BLaER1 treated with 17β-estradiol and CSF1 and Interleukin-3, amounts not matched to agents 10 nM and 100 nM (cell line): ENCODE results near the gene RSKR.
A peak's percentile ranks its signal among the peaks of the same experiment; 100 is the strongest.
"Not testable (repeated sequence)": the region's sequence is repeated elsewhere in the genome, so short reads cannot be mapped to it uniquely, and the experiment has no call there.

ENCODE experiments used
- H3K27ac ChIP-seq, 11 experiments: shearing (Covaris generic); formaldehyde crosslinking; 2 replicates each; pipeline ENCODE4 v1.8.1; 2022
- H3K27me3 ChIP-seq, 11 experiments: shearing (Covaris generic); formaldehyde crosslinking; 2 replicates each; pipeline ENCODE4 v1.8.1; 2022
- H3K36me3 ChIP-seq, 11 experiments: shearing (Covaris generic); formaldehyde crosslinking; 2 replicates each; pipeline ENCODE4 v1.8.1; 2022
- H3K4me1 ChIP-seq, 10 experiments: shearing (Covaris generic); formaldehyde crosslinking; 2 replicates each; pipeline ENCODE4 v1.8.1; 2022
- H3K4me2 ChIP-seq, 11 experiments: shearing (Covaris generic); formaldehyde crosslinking; 2 replicates each; pipeline ENCODE4 v1.8.1; 2022
- H3K4me3 ChIP-seq, 10 experiments: shearing (Covaris generic); formaldehyde crosslinking; 2 replicates each; pipeline ENCODE4 v1.8.1; 2022
- H3K9ac ChIP-seq, 11 experiments: shearing (Covaris generic); formaldehyde crosslinking; 2 replicates each; pipeline ENCODE4 v1.8.1; 2022
- H3K9me3 ChIP-seq, 11 experiments: shearing (Covaris generic); formaldehyde crosslinking; replicated peaks in 1 of 11; 2 replicates each; pipeline ENCODE4 v1.8.1; 2022
- H4K20me1 ChIP-seq, 11 experiments: shearing (Covaris generic); formaldehyde crosslinking; 2 replicates each; pipeline ENCODE4 v1.8.1; 2022
- Cebpa-rat ChIP-seq, 11 experiments: shearing (Covaris generic); IDR thresholded peaks; 2 replicates each; pipeline ENCODE4 v1.8.1; 2022

RSKR gene

DNA sequence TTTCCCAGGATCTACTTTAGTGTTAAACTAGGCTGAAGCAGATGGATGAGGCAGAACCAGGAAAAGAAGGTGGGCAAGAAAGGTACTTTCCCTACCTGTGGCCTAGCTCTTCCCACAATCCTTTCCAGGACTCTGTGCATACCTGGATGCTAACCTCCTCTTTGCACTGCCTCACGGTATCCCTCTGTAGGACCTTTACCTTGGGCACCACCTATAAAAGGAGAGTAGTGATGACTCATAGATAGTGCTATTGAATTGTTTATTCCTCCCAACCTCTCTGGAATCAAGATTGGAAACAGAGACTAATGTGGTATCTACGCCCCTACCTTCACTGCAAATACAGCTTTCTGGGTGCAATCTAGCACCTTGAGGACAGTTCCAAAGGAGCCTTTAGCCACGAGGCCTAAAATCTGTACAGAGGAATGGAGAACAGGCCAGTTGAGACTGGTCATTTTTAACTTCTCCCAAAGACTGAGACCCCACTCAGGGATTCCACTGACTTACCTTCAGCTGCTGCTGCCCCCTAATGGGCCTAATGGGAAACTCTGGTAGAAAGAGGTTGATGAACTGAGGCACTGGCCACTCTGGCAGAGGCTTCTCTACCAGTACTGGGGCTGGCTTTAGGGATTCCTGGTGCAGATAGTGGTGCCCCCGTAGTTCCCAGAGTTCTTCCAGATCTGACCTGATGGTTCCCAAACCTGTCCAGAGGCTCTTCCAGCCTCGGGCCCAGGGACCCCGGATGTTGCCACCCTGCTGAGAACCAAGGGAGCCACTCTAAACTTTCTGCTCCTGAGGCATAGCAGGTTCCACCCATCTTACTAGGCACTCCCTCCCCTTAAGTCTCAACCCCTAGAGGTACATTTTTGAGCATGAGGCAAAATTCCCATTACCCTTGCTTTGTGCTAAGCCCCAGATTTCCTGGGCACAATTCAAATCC, 781 bp downstream of the RSKR start:
- peak overlapping the region in 3 of 11 experiments; percentile 4 to 34 (median 28); a peak in 4 of 22 replicates for H3K9ac ChIP-seq
- no peak for TF ChIP-seq Cebpa-rat (IDR thresholded peaks at IDR 0.05)
- peaks cover 93 to 100% (median 98%) of the 10 kb centered on the region in 11 experiments for H3K36me3 ChIP-seq
- peaks cover 15 to 62% (median 38%) of the 10 kb centered on the region in 11 experiments; a peak in 18 of 22 replicates for H4K20me1 ChIP-seq
- peaks cover 0 to 40% (median 27%) of the 10 kb centered on the region in 10 experiments; a peak in 16 of 20 replicates for H3K4me1 ChIP-seq
- no peak overlapping the region for H3K4me3 ChIP-seq
- peak overlapping the region in 7 of 11 experiments; percentile 14 to 41 (median 23); a peak in 11 of 22 replicates for H3K4me2 ChIP-seq
- H3K9me3 ChIP-seq: no peaks in the 10 kb centered on the region
- 0 out of 22 replicates have a peak overlapping the region, but pooled peaks of 1 of the 11 experiments have one; percentile 9 for H3K27ac ChIP-seq
- H3K27me3 ChIP-seq: no peaks in the 10 kb centered on the region

DNA sequence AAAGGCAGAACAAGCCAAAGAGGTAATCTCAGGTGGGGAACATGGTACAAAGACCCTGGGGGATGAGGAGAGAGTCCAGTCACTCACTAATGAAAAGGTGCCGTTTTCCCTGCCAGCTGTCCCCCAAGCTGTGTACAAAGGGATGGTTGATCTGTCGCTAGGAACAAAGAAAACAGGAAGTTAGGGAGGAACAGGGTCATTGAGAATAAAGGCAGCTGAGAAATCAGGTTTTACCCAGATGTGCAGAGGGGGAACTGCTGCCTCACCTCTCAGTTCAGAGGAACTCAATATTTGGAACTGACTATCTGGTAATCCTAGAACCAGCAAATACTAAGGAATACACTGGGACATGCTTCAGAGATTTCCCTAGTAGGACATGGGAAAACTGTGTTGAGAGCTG, 1.5 kb downstream of the RSKR start:
- Histone ChIP-seq H3K27ac (peak overlapping the region in 3 of 11 experiments; percentile 14 to 35 (median 25); a peak in 2 of 22 replicates), H3K9ac (peak overlapping the region in 2 of 11 experiments; percentile 4 to 5; a peak in 3 of 22 replicates), H3K27me3 (no peaks in the 10 kb centered on the region), H3K4me3 (no peak overlapping the region), H3K4me2 (peak overlapping the region in 7 of 11 experiments; percentile 0 to 41 (median 17); a peak in 9 of 22 replicates), H4K20me1 (peaks cover 11 to 55% (median 36%) of the 10 kb centered on the region in 11 experiments; a peak in 18 of 22 replicates), H3K9me3 (no peaks in the 10 kb centered on the region), H3K36me3 (peaks cover 89 to 100% (median 95%) of the 10 kb centered on the region in 11 experiments), H3K4me1 (peaks cover 0 to 40% (median 27%) of the 10 kb centered on the region in 10 experiments; a peak in 16 of 20 replicates)
- no peak for TF ChIP-seq Cebpa-rat (IDR thresholded peaks at IDR 0.05)

- H3K4me2 ChIP-seq: no peak overlapping the region
- H3K9ac ChIP-seq: no peak overlapping the region
- H3K9me3 ChIP-seq: no peaks in the 10 kb centered on the region
- no peak overlapping the region for H3K27ac ChIP-seq
- peaks cover 85 to 100% (median 88%) of the 10 kb centered on the region in 11 experiments for H3K36me3 ChIP-seq
- no peak for TF ChIP-seq Cebpa-rat (IDR thresholded peaks at IDR 0.05)
- no peak overlapping the region for H3K4me3 ChIP-seq
- peaks cover 0 to 30% (median 27%) of the 10 kb centered on the region in 10 experiments; a peak in 16 of 20 replicates for H3K4me1 ChIP-seq
- H4K20me1 ChIP-seq: peaks cover 6 to 37% (median 22%) of the 10 kb centered on the region in 11 experiments; a peak in 17 of 22 replicates
- no peaks in the 10 kb centered on the region for H3K27me3 ChIP-seq
Measured at GRCh38 chr17:28610376-28610775, 3.6 kb downstream of the RSKR start.

DNA sequence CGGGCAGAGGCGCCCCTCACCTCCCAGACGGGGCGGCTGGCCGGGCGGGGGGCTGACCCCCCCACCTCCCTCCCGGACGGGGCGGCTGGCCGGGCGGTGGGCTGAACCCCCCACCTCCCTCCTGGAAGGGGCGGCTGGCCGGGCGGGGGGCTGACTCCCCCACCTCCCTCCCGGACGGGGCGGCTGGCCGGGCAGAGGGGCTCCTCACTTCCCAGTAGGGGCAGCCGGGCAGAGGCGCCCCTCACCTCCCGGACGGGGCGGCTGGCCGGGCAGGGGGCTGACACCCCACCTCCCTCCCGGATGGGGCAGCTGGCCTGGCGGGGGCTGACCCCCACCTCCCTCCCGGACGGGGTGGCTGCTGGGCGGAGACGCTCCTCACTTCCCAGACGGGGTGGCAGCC, 10.0 kb downstream of the RSKR start:
- H3K9ac ChIP-seq, H3K9me3 ChIP-seq, H3K27me3 ChIP-seq, H4K20me1 ChIP-seq, H3K4me2 ChIP-seq, H3K27ac ChIP-seq, H3K4me3 ChIP-seq: not testable (repeated sequence)
- Histone ChIP-seq H3K36me3 (peaks cover 23 to 65% (median 36%) of the 10 kb centered on the region in 11 experiments; a peak in 21 of 22 replicates), H3K4me1 (peaks cover 9 to 20% (median 14%) of the 10 kb centered on the region in 10 experiments)

DNA sequence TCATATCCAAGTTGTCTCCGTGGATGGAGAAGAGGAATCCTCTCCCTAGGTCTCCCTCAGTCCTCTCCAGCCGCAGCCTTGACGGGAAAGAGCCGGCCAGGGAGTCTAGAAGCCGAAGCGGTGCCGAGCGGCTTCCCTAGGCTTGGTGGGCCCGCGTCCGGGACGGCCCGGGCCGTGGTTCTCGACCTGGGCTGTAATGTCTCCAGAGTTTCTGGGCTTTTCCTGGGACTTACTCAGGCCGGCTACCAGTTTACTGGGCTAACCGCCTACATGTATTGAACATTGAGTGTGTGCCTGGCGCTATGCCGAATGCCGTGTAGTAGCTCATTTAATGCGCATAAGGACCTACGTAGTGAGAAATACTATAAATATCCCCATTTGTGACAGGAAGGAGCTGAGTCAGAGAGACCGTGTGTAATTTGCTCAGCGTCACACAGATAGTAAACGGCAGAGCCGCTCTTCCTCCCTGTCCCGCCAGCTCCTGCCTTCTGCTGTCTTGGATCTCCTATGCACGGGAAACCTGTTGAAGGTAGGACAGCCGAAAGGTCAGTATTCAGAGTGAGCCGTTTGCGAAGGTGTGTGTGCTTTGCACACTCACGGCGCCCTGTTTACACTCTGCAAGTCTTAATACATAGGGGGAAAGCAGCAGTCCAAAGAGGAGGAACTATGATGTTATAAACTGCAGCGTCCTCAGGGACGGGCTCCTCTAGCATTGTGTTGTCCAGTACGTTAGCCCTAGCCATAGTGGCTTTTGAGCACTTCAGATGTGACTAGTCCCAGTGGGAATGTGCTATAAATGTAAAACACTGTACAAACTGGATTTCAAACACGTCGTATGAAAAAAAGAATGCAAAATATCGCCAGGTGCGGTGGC, 14.4 kb downstream of the RSKR start:
- H3K27me3 ChIP-seq: no peaks in the 10 kb centered on the region
- no peak for TF ChIP-seq Cebpa-rat (IDR thresholded peaks at IDR 0.05)
- no peaks in the 10 kb centered on the region for H3K9me3 ChIP-seq
- H3K4me1 ChIP-seq: peaks cover 25 to 40% (median 31%) of the 10 kb centered on the region in 10 experiments
- H3K27ac ChIP-seq: peak overlapping the region; percentile 81 to 96 (median 89)
- peak overlapping the region; percentile 67 to 89 (median 77) for H3K4me3 ChIP-seq
- peaks cover 0 to 49% (median 24%) of the 10 kb centered on the region in 11 experiments; a peak in 18 of 22 replicates for H3K36me3 ChIP-seq
- peak overlapping the region; percentile 86 to 93 (median 91) for H3K9ac ChIP-seq
- H3K4me2 ChIP-seq: peak overlapping the region; percentile 88 to 99 (median 95)
- peaks cover 0 to 6% (median 0%) of the 10 kb centered on the region in 11 experiments; a peak in 4 of 22 replicates for H4K20me1 ChIP-seq

DNA sequence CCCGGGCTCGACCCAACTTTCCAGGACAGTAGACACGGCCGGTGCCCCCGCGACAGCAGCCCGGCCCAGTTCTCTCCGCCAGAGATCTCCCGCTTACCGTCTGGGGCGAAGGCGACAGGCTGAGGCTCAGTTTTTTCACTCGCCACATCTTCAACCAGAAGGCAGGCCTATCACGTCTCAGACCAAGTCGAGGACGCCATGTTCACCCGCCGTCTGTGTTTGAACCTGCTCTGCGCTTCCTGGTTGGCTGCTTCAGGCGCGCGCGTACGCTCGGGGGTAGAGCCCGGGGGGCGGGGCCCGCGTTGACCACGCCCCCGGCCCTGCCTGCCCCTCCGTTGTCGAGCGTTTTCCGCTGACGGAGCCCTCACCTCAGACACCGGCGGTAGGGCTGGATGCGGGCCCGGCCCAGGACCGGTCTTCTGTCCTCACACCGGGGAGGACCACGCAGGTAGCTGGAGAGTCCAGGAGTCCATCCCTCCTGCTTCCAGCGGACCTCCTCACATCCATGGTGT, 15.1 kb downstream of the RSKR start, which contains the start of gene SPAG5:
TSS of gene SPAG5 (minus strand) at position 227 of the 512 bp plus-strand sequence. CDS start at position 148, 79 bp downstream.
- Histone ChIP-seq H3K27me3 (no peaks in the 10 kb centered on the region), H3K4me3 (peak within 1 kb of the TSS; percentile 67 to 89 (median 77)), H4K20me1 (peaks cover 0 to 6% (median 0%) of the 10 kb centered on the region in 11 experiments; a peak in 4 of 22 replicates), H3K9me3 (no peaks in the 10 kb centered on the region), H3K4me1 (peaks cover 25 to 40% (median 31%) of the 10 kb centered on the region in 10 experiments), H3K4me2 (peak within 1 kb of the TSS; percentile 88 to 99 (median 95)), H3K9ac (peak within 1 kb of the TSS; percentile 86 to 93 (median 91)), H3K36me3 (peaks cover 0 to 56% (median 31%) of the 10 kb centered on the region in 11 experiments; a peak in 18 of 22 replicates), H3K27ac (peak within 1 kb of the TSS; percentile 81 to 96 (median 89))
- TF ChIP-seq Cebpa-rat (IDR thresholded peaks at IDR 0.05): no peak

- no peaks in the 10 kb centered on the region for H3K9me3 ChIP-seq
- H4K20me1 ChIP-seq: peaks cover 0 to 7% (median 1%) of the 10 kb centered on the region in 11 experiments; a peak in 8 of 22 replicates
Measured at GRCh38 chr17:28598389-28598788, 15.6 kb downstream of the RSKR start.

More at GRCh38 chr17:28598389-28598788, 15.6 kb downstream of the RSKR start:
- H3K9ac ChIP-seq: peak overlapping the region; percentile 86 to 93 (median 91)
- peak overlapping the region in 10 of 11 experiments; percentile 81 to 96 (median 89); a peak in 19 of 22 replicates for H3K27ac ChIP-seq
- H3K27me3 ChIP-seq: no peaks in the 10 kb centered on the region
- H3K36me3 ChIP-seq: peaks cover 1 to 60% (median 35%) of the 10 kb centered on the region in 11 experiments; a peak in 20 of 22 replicates
- H3K4me2 ChIP-seq: peak overlapping the region; percentile 88 to 99 (median 95)
- peaks cover 25 to 40% (median 31%) of the 10 kb centered on the region in 10 experiments for H3K4me1 ChIP-seq
- peak overlapping the region; percentile 67 to 89 (median 77) for H3K4me3 ChIP-seq
- TF ChIP-seq Cebpa-rat (IDR thresholded peaks at IDR 0.05): no peak
